Activated CD4-positive, alpha-beta memory T cell treated with anti-CD3 and anti-CD28 coated beads, Interleukin-2, amount 10 ng/mL, durations not matched to agents 7 days and 5 days (primary cell): Measurements from ENCODE around the gene GABRQ. TPM values are rescaled to one million over a fixed set of nuclear protein-coding genes. Genes with fewer than 3 reads are reported as not detected.
"Not testable (repeated sequence)": the region's sequence is repeated elsewhere in the genome, so short reads cannot be mapped to it uniquely, and the experiment has no call there.

Experiments
- CTCF ChIA-PET: fragments of 350-600 bp; sonication (Branson Sonifier 250); formaldehyde crosslinking; loops from one replicate; lab custom pipeline; 2021; ENCODE audit warnings: antibody characterized with exemption, inconsistent platforms; lab: Charles Lee
- POLR2A ChIA-PET: fragments of 350-600 bp; sonication (Branson Sonifier 250); formaldehyde crosslinking; loops from one replicate; lab custom pipeline; 2021; ENCODE audit warnings: antibody characterized with exemption; lab: Charles Lee
- DNase-seq: peaks from one replicate; pipeline ENCODE4 v3.0.0-alpha.2; 2020
- H3K27ac Mint-ChIP-seq: one replicate; pipeline ENCODE4 v1.8.0; 2021; ENCODE audit warnings: mild to moderate bottlenecking, mixed read lengths
- H3K27me3 Mint-ChIP-seq: one replicate; pipeline ENCODE4 v1.8.0; 2021; ENCODE audit warnings: mixed read lengths
- H3K36me3 Mint-ChIP-seq: one replicate; pipeline ENCODE4 v1.8.0; 2021; ENCODE audit warnings: low read depth, mixed read lengths
- H3K4me1 Mint-ChIP-seq: one replicate; pipeline ENCODE4 v1.8.0; 2021; ENCODE audit warnings: mixed read lengths
- H3K4me3 Mint-ChIP-seq: one replicate; pipeline ENCODE4 v1.8.0; 2021; ENCODE audit warnings: mild to moderate bottlenecking, mixed read lengths
- H3K9me3 Mint-ChIP-seq: one replicate; pipeline ENCODE4 v1.8.0; 2021; ENCODE audit warnings: mixed read lengths
- total RNA-seq, 2 experiments: library from RNA; stranded (reverse); gene quantifications; one replicate each; pipeline ENCODE4 v1.2.3, GENCODE V29; 2021

The GABRQ gene
- total RNA-seq, 2 experiments from 2014 or later, result not detected

- DNase-seq, H3K4me3 Mint-ChIP-seq, H3K27me3 Mint-ChIP-seq, H3K9me3 Mint-ChIP-seq, POLR2A ChIA-PET, H3K27ac Mint-ChIP-seq, CTCF ChIA-PET, H3K4me1 Mint-ChIP-seq, H3K36me3 Mint-ChIP-seq: not testable (repeated sequence)
Measured at GRCh38 chrX:152697952-152698931, 60.5 kb downstream of the GABRQ start, which contains the start of gene MAGEA3. MAGEA3 (plus strand) TSS chrX:152698794; CDS start chrX:152700833, 2,039 bp downstream.

DNA sequence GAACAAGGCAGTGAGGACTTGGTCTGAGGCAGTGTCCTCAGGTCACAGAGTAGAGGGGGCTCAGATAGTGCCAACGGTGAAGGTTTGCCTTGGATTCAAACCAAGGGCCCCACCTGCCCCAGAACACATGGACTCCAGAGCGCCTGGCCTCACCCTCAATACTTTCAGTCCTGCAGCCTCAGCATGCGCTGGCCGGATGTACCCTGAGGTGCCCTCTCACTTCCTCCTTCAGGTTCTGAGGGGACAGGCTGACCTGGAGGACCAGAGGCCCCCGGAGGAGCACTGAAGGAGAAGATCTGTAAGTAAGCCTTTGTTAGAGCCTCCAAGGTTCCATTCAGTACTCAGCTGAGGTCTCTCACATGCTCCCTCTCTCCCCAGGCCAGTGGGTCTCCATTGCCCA is 62.7 kb downstream of the GABRQ start:
- H3K9me3 Mint-ChIP-seq, POLR2A ChIA-PET, H3K4me3 Mint-ChIP-seq, H3K4me1 Mint-ChIP-seq, DNase-seq, CTCF ChIA-PET, H3K36me3 Mint-ChIP-seq, H3K27ac Mint-ChIP-seq, H3K27me3 Mint-ChIP-seq: not testable (repeated sequence)

GRCh38 chrX:152706500-152706899 is 68.8 kb downstream of the GABRQ start:
- H3K27me3 Mint-ChIP-seq, H3K4me3 Mint-ChIP-seq, H3K4me1 Mint-ChIP-seq, H3K36me3 Mint-ChIP-seq, DNase-seq, H3K9me3 Mint-ChIP-seq, H3K27ac Mint-ChIP-seq, CTCF ChIA-PET, POLR2A ChIA-PET: not testable (repeated sequence)

Other genes starting within 250 kb of the GABRQ start
- gene GABRA3, start 186.6 kb upstream of the GABRQ start, total RNA-seq, result not detected
- not detected for gene MAGEA3, start 60.9 kb downstream of the GABRQ start, total RNA-seq
- 1 to 10 TPM; 1.3 TPM for gene CSAG2, start 71.4 kb downstream of the GABRQ start, total RNA-seq
- gene MAGEA2B, start 76.7 kb downstream of the GABRQ start, total RNA-seq, result not detected
- not detected for gene CSAG1, start 95.8 kb downstream of the GABRQ start, total RNA-seq
- not detected for gene MAGEA12, start 95.9 kb downstream of the GABRQ start, total RNA-seq
- not detected for gene MAGEA2, start 115.9 kb downstream of the GABRQ start, total RNA-seq
- under 1 TPM in 1 of 2 experiments, not detected in 1; 0.63 TPM for gene CSAG3, start 121.3 kb downstream of the GABRQ start, total RNA-seq
- not detected for gene MAGEA6, start 131.8 kb downstream of the GABRQ start, total RNA-seq
- gene CETN2, start 192.9 kb downstream of the GABRQ start, total RNA-seq, result 1 to 10 TPM; 7.7 TPM
- gene NSDHL, start 193.2 kb downstream of the GABRQ start, total RNA-seq, result 10 to 100 TPM; 17.0 to 18.6 TPM